DMS 273 treated with DMSO at 0.1 percent for 48 hours (cell line): ENCODE results near the gene PTPRN.

Experiments used
- DNase-seq: peaks from one replicate; lab custom pipeline; 2025; lab: John Stamatoyannopoulos, UW

Gene PTPRN

DNA sequence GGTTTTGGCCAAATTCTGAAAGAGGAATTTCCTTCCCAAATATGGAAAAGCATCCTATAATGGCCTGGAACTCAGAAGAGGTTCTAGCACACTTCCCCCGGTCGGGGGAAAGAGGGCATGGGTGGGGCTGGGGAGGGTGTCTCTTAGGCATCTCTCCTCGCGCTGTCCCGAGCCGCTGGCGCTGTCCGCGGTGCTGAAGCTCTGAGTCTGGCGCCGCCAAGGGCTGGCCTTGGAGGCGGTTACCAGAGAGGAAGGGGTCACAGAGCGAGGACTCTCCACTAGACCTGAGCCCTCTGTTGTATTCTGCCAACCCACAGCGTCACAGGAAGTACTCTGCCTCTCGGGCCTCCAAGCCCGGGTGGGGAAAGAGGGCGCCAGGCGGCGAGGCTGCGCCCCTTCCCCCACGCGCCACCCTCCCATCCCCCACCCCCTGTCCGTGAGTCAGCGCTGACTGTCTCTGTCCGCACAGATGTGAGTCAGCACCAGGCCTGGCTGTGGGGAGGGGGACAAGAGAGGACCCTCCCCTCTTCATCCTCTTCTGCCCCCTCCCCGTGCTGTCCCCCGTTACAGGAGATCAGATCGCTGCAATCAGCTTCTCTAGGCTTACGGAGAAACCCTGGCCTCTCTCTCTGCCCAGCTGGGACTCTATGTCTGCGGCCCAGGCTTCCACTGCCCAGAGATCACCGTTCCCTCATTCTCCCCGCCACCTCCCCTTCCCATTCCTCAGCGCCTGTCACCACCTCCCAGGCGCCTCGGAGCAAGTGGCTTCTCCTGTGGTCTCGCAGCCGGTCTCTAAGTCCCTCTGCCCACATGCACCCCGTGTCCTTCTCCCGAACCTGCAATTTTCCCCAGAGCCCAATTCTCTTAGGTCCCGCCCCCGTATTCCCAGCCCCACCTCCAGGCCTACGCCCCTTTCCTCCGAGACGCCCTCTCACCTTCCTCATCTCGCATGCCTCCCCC is 779 bp downstream of the PTPRN start:
- no peak for DNase-seq

DNA sequence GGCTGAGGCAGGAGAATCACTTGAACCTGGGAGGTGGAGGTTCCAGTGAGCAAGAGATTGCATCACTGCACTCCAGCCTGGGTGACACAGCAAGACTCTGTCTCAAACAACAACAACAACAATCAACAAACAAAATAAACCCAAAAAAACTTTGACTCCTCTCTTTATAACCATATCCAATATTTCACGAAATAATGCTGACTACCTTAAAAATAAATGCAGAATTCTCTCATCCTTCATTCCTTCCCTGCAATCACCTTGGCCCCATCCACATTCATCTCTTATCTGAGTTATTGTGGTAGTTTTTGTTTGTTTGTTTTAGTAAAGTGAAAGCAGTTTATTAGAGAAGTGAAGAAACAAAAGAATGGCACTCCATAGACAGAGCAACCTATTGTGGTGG is 3.2 kb downstream of the PTPRN start:
- DNase-seq = no peak

DNA sequence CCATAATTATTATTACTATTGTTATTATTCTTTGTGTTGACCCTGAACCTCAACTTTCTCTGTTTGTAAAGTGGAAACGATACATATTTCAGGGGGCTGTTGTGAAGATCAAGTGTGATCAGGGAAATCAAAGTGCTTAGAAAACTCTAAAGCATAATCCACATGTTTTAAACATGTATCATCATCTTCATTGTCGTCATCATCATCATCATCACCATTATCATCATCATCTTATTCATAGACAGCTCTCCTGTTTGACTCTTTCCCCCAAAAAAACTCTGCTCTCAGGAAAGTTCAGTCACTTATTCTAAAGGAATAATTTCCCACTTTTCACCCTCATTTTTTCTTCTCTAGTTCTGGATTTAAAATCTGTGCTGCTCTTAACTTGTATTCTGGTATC is 5.0 kb downstream of the PTPRN start:
- DNase-seq = no peak

DNA sequence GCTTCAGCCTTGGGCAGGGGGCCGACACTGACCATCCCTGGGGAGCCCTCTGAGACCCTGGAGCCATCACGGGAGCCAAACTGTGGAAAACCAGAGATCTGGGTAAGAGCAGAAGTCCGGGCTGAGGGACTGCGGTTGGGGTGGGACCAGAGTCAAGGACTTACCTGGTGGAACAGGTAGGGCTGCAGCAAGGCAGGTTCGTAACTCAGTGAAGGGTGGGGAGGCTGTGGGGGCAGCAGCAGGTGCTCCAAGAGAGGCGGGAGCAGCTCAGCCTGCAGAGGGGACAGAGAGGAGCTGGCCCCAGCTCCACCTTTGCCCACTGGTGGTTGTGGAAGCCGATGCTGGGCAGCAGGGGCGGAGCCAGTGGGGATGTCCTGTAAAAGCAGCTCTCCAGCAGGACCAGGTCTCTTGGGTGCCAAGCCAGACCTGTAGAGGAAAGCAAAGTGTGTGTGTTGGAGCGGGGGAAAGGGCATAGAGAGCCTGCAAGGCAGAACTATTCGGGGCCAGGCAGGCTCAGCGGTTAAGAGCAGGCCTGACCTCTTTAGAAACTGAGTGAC is 6.7 kb downstream of the PTPRN start:
- no peak for DNase-seq

DNA sequence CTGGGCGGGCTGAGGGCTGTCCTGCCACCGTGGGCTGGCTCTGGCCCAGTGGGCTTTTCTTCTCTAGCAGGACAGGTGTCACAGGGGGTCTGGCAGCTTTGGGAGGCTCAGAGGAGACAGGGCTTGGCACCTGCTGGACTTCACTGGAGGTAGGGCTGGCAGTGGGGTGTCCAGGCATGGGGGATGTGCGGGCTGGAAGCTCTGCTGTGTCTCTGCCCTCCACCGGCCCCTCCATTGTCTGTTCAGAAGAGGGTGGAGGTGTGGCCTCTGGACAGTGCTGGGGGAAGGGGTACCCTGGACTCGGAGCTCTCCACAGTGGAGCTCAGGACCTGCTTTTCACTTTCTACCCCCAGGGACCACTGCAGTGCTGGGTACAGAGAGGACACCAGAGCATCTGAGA is 9.2 kb downstream of the PTPRN start:
- no peak for DNase-seq

DNA sequence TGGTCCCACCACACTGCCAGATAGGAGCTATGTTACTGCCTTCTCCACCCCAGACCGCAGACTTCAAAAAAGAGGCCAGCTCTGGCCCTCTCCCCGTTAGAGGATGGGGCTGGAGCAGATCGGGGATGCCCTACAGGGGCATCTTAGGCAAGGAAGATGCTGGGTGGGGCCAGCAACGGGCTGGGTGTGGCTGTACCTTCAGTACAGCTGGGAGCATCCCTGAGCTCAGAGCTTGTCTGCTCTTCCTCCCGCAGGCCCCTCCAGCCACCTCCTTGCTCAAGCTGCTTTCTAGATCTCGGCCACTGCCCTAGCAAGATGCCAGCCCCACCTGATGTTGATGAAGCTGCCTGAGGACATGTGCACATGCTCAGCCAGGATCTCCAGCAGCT is 9.8 kb downstream of the PTPRN start:
- no peak for DNase-seq

DNA sequence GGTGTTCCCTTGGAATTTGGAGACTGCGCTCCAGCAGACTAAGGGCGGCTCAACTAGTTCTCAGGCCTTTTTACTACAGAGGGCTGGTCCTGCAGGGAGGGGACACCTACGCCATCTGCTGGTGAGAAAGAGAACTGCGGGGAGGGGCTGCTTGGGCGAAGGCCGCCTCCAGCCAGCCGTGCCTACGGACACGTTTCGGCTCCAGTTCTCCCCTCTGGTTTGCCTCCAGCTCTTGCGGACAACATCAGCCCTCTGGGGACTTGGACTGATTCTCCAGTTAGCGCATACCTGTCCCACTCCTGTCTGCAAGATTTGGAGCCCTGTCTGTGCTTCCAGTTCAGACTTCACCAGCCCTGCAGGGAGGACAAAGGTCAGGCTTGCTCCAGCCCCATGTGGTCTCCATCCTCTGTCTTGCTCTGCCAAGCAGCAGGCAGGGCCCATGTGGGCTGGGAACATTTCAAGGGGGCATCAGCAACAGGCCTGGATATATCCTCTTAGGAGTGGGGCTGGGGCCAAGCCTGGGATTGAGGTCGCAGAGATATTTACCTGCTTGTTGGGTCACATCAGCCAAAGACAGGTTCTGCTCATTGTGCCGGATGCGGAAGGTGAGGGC is 10.3 kb downstream of the PTPRN start:
- peak; percentile 32 for DNase-seq

DNA sequence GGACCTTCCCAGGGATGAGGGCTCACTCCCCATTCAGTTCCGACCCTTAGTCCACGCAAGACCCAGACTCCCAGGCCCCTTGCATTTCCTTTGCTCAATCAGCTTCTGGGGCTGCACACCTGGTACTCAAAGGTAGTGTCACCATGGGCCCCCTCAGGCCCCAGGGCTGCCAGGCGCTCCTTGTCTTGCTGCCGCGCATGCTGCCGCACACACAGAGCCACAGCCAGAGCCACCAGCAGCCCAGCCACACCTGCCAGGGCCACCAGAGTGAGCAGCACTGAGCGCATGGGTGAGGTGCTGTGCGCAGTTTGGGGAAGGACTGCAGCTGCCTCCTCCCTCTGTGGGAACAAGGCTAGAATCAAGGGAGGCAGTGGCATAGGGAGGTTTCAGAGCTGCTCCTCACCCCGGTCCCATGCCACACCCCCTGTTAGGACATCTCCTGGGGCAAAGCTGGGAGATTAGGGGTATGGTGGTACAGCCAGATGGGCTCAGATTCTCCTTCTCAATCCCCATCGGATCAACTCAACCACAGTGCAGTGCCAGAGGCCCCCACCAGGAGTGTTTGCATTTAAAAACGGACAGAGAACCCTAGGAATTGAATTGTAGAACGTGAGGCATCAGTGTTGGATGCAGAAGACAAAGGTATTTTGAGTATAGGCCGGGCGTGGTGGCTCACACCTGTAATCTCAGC is 11.3 kb downstream of the PTPRN start:
- no peak for DNase-seq

DNA sequence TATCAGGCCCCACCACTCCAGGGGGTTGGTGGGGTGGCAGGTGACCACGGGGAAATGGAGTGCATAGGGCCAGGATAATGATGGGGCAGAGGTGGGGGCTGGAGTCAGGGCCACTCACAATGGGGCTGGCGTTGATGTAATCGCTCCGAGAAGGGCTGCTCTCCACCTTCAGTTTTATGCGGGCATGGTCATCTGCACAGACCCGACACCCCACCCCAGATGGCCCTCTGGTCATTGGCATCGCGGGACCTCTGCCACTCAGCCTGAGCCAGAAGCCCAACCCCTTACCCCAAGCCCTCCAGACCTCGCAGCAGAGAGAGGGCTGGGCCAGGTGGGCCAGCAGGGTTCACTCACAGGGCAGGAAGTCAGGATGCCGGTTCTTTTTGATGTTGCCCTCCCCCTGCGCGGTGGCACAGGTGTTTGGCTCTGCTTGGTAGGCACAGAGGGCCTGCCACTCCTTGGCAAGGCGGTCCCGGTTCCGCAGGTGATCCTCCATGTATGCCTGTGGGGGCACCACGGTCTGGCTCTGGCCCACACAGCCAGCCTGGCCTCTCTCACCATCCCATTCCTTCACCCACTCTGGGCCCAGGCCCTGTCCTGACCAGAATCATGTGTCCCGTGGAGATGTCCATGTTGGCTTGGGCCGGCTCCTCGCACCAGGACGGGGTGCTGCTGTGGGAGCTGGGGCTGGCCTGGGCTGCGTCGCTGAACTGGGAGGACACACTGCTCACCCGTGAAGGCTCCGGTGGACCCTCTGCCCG is 12.4 kb downstream of the PTPRN start:
- DNase-seq = no peak

DNA sequence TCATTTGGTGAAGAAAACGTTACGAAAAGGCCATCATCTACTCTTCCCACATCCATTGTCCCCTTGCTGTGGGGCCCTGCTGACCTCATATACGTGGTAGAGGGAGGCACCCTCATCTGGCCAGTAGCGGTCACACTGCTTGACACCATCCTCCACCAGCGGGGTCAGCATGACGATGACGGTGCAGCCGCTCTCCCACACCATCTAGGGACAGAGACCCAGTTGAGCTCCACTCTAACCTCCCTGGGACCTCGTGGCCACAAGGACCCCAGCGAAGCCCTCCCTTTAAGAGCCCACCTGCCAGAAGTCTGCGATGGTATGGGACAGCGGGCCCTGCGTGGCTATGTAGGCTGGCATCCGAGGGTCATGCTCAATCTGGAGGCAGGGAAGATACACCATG is 13.1 kb downstream of the PTPRN start:
- DNase-seq = no peak

DNA sequence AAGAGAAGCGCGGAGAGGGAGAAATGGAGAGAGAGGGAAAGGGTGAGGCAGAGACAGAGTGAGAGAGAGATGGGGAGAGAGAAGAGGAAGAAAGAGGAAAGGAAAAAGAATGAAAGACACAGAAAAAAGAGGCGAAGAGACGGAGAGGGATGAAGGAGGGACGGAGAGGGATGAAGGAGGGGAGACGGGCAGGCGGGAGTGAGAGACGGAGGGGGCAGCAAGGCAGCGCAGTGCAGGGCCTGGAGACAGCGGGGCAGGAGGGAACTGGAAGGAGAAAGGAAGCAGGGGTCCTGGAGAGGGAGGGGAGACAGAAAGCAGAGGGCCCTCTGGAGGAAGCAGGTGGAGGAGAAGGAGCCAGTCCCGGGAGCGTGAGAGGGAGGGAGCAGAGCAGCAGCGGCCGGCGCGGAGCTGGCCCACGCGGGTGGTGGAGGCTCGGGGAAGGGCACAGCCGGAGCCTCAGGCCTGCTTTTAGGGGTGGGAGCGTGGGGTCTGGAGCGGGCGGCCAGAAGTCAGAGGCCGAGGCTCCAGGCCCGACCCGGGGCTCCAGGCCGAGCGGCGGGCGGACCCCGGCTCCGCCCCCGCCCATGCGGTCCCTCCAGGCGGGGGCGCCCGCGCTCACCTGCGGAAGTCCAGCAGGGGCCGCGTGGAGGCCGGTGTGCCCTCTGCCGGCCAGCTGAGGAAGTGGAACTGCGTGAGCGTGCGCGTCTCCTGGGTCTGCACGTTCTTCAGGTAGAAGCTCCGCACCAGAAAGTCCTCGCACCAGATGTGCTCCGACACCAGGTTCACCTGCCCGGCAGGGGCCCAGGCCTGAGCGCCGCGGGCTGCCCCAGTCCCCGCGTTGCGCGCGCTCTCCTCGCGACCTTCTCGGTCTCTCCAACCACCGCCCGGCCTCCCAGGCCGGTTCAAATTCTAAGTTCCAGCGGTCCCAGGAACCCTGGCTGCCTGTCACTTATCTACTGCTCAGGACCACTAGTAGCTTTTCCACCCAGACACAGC is 14.5 kb downstream of the PTPRN start:
- peak; percentile 37 for DNase-seq

DNA sequence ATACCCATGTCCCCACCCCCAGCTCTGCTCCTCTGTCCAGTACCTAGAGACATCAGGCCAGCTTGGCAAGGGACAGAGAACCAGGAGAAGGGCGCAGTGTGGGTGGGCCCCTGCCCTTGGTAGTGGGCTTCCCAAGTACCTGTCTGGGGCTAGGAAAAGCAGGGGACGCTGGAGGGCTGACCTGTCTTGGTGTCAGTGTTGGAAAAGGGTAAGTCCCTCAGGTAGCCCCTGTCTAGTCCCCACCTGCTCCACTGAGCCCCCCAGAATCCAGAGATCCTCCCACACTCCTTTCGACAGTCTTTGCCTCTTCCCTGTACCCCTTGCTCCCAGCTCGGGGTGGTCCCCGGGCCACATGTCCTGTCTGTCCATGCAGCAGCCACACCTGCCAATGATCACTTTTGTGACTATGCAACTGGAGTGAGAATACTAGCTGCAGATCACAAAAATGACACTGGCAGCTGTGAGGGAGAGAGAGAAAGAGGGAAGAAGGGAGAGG is 15.4 kb downstream of the PTPRN start:
- DNase-seq = no peak

DNA sequence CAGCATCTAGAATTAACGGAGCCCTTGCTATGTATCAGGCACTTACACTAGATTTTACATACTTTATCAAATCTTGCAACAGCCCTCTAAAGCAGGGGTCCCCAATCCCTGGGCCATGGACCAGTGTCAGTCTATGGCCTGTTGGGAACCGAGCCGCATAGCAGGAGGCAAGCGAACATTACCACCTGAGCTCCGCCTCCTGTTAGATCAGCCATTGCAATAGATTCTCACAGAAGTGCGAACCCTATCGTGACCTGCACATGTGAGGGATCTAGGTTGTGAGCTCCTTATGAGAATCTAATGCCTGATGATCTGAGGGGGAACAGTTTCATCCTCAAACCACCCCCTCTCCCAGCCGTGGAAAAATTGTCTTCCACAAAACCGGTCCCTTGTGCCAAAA is 16.6 kb downstream of the PTPRN start:
- DNase-seq = no peak

DNA sequence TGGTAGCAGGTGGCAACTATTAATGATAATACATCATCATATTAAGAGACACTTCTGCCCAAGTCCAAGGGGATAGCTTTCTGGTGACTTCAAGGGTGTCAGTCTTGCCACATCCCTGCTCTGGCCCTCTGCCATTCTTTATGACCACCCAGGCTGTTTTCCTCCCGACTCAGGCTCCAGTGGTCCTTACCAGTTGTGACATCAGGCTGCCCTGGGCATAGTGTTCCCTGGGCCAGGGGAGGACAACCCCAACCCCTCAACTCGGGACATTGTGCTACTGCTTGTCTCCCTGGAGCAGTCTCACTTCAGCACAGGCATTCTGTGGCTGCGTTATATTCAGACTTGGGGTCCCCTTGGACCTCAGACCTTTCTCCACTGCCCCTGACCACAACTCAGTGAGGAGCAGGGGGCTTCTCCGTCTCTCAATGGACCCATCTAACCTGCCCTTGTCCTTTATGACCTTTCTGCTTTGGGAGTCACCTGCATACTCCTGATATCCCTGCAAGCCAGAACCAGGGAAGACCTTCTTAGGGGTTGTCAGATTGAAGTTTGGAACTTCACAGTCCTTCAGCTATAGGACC is 17.2 kb downstream of the PTPRN start:
- no peak for DNase-seq

DNA sequence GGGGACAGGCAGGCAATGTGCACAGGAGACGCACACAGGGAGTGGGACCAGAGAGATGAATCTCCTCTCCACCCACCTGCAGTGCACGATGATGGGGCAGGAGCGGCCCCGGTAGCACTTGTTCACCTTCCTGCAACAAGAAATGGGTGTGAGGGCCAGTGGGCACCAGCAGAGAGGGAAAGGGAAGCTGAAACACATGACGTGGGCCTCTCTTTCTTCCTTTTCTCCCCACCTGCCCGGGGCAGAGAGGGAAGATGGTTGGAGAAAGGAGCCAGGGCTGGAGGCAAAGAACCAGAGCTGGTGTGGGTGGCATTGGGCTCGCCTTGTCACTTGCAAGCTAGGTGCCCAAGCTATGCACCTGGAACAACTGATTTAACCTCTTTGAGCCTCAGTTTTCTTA is 17.8 kb downstream of the PTPRN start:
- no peak for DNase-seq

DNA sequence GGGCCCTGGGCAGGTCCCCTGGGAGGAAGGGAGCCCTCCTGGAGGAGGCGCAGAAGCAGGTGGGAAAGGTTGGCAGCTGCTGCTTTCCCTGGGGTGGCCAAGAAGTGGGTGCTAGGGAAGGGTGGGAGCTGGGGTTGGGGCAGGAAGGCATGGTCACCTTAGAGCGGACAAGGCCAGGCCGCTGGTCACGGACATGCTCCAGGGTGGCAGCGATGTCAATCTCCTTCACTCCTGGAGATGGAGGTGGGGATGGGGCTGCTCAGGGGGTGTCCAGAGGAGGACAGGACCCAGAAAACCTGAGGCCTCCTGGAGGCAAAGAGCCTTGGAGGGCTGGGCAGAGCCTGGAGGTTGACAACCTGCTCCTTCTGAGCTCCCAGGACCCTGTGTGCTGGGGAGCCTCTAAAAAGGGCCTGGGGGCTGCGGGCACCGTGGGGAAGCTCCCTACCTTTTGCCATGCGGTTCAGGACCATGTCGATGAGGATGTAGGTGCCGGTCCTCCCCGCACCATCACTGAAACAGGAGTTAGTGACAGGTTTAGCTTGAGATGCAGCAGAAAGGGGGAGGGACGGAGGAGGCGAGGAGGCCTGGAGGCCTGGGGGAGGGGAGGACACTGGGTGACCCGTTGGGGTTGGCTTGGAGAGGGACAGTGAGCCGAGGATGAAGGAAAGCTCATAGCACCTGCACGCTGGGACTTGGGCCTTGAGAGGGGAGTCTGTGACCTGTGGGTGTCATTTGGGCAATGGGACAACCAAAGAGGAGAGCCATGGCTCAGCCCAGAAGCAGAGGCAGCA is 18.6 kb downstream of the PTPRN start:
- no peak for DNase-seq

DNA sequence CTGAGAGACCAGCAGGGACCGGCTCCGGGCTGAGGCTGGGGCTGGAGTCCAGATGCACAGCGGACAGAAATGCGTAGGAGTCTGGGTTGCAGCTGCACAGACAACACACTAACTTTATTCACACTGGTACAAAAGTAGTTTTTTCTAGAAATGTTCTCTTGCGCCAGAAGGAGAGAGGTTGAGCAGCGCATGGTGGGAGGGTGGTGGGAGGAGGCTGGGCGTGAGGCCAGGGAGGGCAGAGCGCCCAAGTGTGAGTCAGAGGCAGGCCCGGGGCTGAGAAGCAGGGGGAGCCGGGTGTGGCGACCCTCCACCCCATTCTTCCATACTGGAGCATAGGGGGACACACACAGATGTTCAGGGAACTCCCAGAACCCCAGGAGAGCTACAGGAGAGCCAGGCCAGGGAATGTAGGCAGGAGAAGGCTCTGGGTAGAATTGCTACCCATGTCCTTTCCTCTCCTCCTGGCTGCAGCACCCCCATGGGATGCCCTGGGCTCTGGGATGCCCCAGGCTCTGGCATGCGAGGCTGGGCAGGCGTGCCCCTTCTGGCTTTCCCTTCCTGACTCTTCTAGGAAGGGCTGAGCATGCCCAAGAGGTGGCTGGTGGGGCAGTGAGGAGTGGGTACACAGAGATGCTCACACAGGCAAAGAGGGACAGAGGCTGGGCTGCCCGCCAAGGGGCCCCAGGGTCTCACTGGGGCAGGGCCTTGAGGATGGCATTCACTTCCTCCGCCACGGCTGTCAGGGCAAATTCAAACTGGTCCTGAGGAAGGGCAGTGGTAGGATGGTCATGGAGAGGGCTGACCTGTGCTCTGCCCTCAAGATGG is 19.5 kb downstream of the PTPRN start:
- DNase-seq = peak; percentile 70

DNA sequence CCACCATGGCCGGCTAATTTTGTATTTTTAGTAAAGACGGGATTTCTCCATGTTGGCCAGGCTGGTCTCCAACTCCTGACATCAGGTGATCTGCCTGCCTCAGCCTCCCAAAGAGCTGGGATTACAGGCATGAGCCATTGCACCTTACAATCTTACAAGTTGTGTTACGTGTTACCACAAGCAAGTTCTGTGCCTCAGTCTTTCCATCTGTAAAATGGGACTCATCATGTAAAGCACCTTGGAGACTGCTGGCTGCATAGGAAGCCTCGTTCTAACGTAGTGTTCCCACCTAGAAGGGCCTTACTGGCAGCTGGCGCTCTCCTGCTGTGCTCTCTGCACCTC is 20.0 kb downstream of the PTPRN start:
- DNase-seq = no peak
